SIG-M5 treated with dmso at 0.1 percent for 504 hours (cell line): ENCODE data around the gene ARHGAP10.
"Not testable (repeated sequence)": the region's sequence is repeated elsewhere in the genome, so short reads cannot be mapped to it uniquely, and the experiment has no call there.

Source experiments
- DNase-seq: peaks from one replicate; lab custom pipeline; 2025; ENCODE audit not compliant: unreplicated experiment; lab: John Stamatoyannopoulos, UW

The ARHGAP10 gene

GRCh38 chr4:148079961-148080360 is 348.1 kb downstream of the ARHGAP10 start:
- no peak for DNase-seq

- no peak for DNase-seq
Observed at GRCh38 chr4:148081267-148081666, 349.4 kb downstream of the ARHGAP10 start.

GRCh38 chr4:148081745-148082144 is 349.9 kb downstream of the ARHGAP10 start:
- DNase-seq = no peak

GRCh38 chr4:148083073-148083472 is 351.2 kb downstream of the ARHGAP10 start:
- DNase-seq = not testable (repeated sequence)

GRCh38 chr4:148089624-148090023 is 357.7 kb downstream of the ARHGAP10 start:
- DNase-seq = no peak

GRCh38 chr4:148090029-148090428 is 358.1 kb downstream of the ARHGAP10 start:
- DNase-seq = no peak

- DNase-seq = no peak
Observed at GRCh38 chr4:148090503-148091476, 358.9 kb downstream of the ARHGAP10 start.

- no peak for DNase-seq
Observed at GRCh38 chr4:148091896-148092295, 360.0 kb downstream of the ARHGAP10 start.

- DNase-seq = no peak
Observed at GRCh38 chr4:148092316-148093014, 360.6 kb downstream of the ARHGAP10 start.

- DNase-seq = no peak
Observed at GRCh38 chr4:148093065-148093464, 361.2 kb downstream of the ARHGAP10 start.

GRCh38 chr4:148094149-148094548 is 362.3 kb downstream of the ARHGAP10 start:
- no peak for DNase-seq

- no peak for DNase-seq
Observed at GRCh38 chr4:148095346-148095923, 363.5 kb downstream of the ARHGAP10 start.

GRCh38 chr4:148097801-148098200 is 365.9 kb downstream of the ARHGAP10 start:
- no peak for DNase-seq

GRCh38 chr4:148101235-148101634 is 369.3 kb downstream of the ARHGAP10 start:
- DNase-seq = no peak

- no peak for DNase-seq
Observed at GRCh38 chr4:148101790-148102189, 369.9 kb downstream of the ARHGAP10 start.

- no peak for DNase-seq
Observed at GRCh38 chr4:148103597-148104355, 371.9 kb downstream of the ARHGAP10 start.

- DNase-seq = no peak
Observed at GRCh38 chr4:148108766-148109165, 376.9 kb downstream of the ARHGAP10 start.

GRCh38 chr4:148109216-148109615 is 377.3 kb downstream of the ARHGAP10 start:
- DNase-seq = no peak

GRCh38 chr4:148110169-148110568 is 378.3 kb downstream of the ARHGAP10 start:
- DNase-seq = no peak

- no peak for DNase-seq
Observed at GRCh38 chr4:148112231-148112982, 380.5 kb downstream of the ARHGAP10 start.
